Astrocyte (in vitro differentiated cells and primary cell): ENCODE measurements around the gene NEK6.

Source experiments
- CTCF ChIP-seq: IDR thresholded peaks from 2 replicates; pipeline ENCODE4 v1.5.1; 2011; ENCODE audit warnings: low read depth, mild to moderate bottlenecking, inconsistent platforms, low read length, moderate library complexity; ENCODE audit not compliant: insufficient read depth
- EZH2 ChIP-seq: IDR thresholded peaks from 2 replicates; pipeline ENCODE4 v1.6.1; 2012; ENCODE audit warnings: mild to moderate bottlenecking, low read length, inconsistent platforms; ENCODE audit not compliant: insufficient read depth

GRCh38 chr9:124222109-124222508 is 35.6 kb upstream of the NEK6 start:
- TF ChIP-seq CTCF (no peak), EZH2 (no peak)
